ENCODE data around the gene CASZ1. TPM values are rescaled to one million over a fixed set of nuclear protein-coding genes. Genes with fewer than 3 reads are reported as not detected.

Gene CASZ1
- total and polyA plus RNA-seq, 12 donors = 19.5 to 79.8 (median 64.7) TPM

GRCh38 chr1:10674700-10675609 is 121.5 kb downstream of the CASZ1 start:
- WGBS, 2 donors = 68 to 72% methylated on average over 28 to 29 of the region's 29 CpGs
- Histone ChIP-seq H3K9me3 (no peaks in the 10 kb centered on the region), H3K36me3 (no peaks in the 10 kb centered on the region), H3K4me1 (peaks cover 9 to 99% (median 72%) of the 10 kb centered on the region in 9 donors), H3K4me3 (no peak overlapping the region), H3K27ac (peak overlapping the region in 7 of 10 donors; percentile 43 to 76 (median 69)), H3K27me3 (no peaks in the 10 kb centered on the region)
- TF ChIP-seq CTCF (IDR thresholded peaks at IDR 0.05) = no peak
- DNase-seq (no peak), ATAC-seq (peak in 1 of 8 donors; percentile 37)
- intact Hi-C loops (cut with DNase I) = loop anchor here in 3 of 10 donors (5.0 to 10.0 kb wide), 3 partner anchors 122 to 190 kb away; partner anchors contain the start of gene CASZ1 (in 1 of the 3)

GRCh38 chr1:10674222-10674621 is 122.2 kb downstream of the CASZ1 start:
- DNase-seq (no peak), ATAC-seq (no peak)
- Histone ChIP-seq H3K36me3 (no peaks in the 10 kb centered on the region), H3K4me3 (no peak overlapping the region), H3K9me3 (no peaks in the 10 kb centered on the region), H3K27ac (peak overlapping the region in 6 of 10 donors; percentile 43 to 76 (median 71)), H3K27me3 (no peaks in the 10 kb centered on the region), H3K4me1 (peaks cover 9 to 99% (median 71%) of the 10 kb centered on the region in 9 donors)
- no peak for TF ChIP-seq CTCF (IDR thresholded peaks at IDR 0.05)
- intact Hi-C loops (cut with DNase I) = loop anchor here in 1 of 10 donors (10.0 kb wide), 1 partner anchor 191 kb away; no protein-coding TSS in a partner anchor
- 84 to 89% methylated on average over 16 of the region's 16 CpGs for WGBS, 2 donors

GRCh38 chr1:10673109-10673711 is 123.2 kb downstream of the CASZ1 start:
- peak overlapping the region; percentile 36 to 76 (median 65) for H3K27ac ChIP-seq
- H3K36me3 ChIP-seq = no peaks in the 10 kb centered on the region
- no peaks in the 10 kb centered on the region for H3K27me3 ChIP-seq
- ATAC-seq = peak in 2 of 8 donors; percentile 14 to 29
- no peaks in the 10 kb centered on the region for H3K9me3 ChIP-seq
- intact Hi-C loops (cut with DNase I) = loop anchor here in 1 of 10 donors (10.0 kb wide), 1 partner anchor 192 kb away; no protein-coding TSS in a partner anchor
- DNase-seq = no peak
- WGBS, 2 donors = 69 to 77% methylated on average over 19 of the region's 19 CpGs
- no peak for TF ChIP-seq CTCF (IDR thresholded peaks at IDR 0.05)
- H3K4me1 ChIP-seq = peaks cover 18 to 99% (median 73%) of the 10 kb centered on the region in 9 donors
- no peak overlapping the region for H3K4me3 ChIP-seq

- Histone ChIP-seq H3K27ac (peak overlapping the region in 2 of 10 donors; percentile 5 to 53), H3K9me3 (no peaks in the 10 kb centered on the region), H3K36me3 (no peaks in the 10 kb centered on the region), H3K4me1 (peaks cover 16 to 99% (median 73%) of the 10 kb centered on the region in 9 donors), H3K4me3 (no peak overlapping the region), H3K27me3 (no peaks in the 10 kb centered on the region)
- WGBS, 2 donors = 85 to 86% methylated on average over 35 of the region's 35 CpGs
- DNase-seq (no peak), ATAC-seq (no peak)
- intact Hi-C loops (cut with DNase I) = loop anchor here in 1 of 10 donors (10.0 kb wide), 1 partner anchor 192 kb away; no protein-coding TSS in a partner anchor
- no peak for TF ChIP-seq CTCF (IDR thresholded peaks at IDR 0.05)
Measured at GRCh38 chr1:10672343-10673050, 123.9 kb downstream of the CASZ1 start.
